Measurements from ENCODE around the gene PDE4D. TPM values are rescaled to one million over a fixed set of nuclear protein-coding genes. Genes with fewer than 3 reads are reported as not detected.

PDE4D gene
- total RNA-seq, 2 experiments from 2014 or later, result 0.50 to 0.51 TPM

DNA sequence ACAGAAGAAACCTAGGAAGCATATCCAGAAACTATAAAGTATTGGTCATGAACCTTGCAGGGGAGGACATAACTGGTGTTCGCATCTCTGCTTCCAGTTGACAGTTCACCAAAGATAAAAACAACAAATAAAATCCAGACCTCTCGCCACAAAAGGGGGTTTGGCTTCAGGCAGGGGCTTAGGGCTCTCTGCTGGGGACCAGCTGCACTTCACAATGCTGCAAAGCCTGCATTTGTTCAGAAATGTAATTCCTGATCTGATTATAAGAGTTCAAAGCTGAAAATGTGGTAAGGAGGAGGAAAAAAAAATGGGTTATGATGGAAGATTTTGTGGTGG is 79.0 kb downstream of the PDE4D start:
- H3K9me3 ChIP-seq (ENCODE audit: low read length), result no peaks in the 10 kb centered on the region
- CTCF ChIA-PET (ENCODE audit: unreplicated experiment), result no interaction called here
- H3K4me1 ChIP-seq (ENCODE audit: insufficient read depth, low read length, poor library complexity, severe bottlenecking), result no peaks in the 10 kb centered on the region
- H3K9me2 ChIP-seq (ENCODE audit: insufficient read depth, low read length), result no peaks in the 10 kb centered on the region
- H3K27ac ChIP-seq (ENCODE audit: low read depth, low read length, poor library complexity, severe bottlenecking), result no peak overlapping the region
- no peak for DNase-seq (ENCODE audit: low spot score)
- BruUV-seq (replicated peaks), result no TSS peak
- H3K4me3 ChIP-seq (ENCODE audit: low read depth, low read length, poor library complexity, severe bottlenecking), result no peak overlapping the region
- TF ChIP-seq EZH2phosphoT487 (IDR thresholded peaks at IDR 0.05; ENCODE audit: borderline replicate concordance, low read depth, low read length), result no peak
- TF ChIP-seq, protein P1, sequence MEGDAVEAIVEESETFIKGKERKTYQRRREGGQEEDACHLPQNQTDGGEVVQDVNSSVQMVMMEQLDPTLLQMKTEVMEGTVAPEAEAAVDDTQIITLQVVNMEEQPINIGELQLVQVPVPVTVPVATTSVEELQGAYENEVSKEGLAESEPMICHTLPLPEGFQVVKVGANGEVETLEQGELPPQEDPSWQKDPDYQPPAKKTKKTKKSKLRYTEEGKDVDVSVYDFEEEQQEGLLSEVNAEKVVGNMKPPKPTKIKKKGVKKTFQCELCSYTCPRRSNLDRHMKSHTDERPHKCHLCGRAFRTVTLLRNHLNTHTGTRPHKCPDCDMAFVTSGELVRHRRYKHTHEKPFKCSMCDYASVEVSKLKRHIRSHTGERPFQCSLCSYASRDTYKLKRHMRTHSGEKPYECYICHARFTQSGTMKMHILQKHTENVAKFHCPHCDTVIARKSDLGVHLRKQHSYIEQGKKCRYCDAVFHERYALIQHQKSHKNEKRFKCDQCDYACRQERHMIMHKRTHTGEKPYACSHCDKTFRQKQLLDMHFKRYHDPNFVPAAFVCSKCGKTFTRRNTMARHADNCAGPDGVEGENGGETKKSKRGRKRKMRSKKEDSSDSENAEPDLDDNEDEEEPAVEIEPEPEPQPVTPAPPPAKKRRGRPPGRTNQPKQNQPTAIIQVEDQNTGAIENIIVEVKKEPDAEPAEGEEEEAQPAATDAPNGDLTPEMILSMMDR (conservative IDR thresholded peaks at IDR 0.05; ENCODE audit: low read length), result no peak
- intact Hi-C loops (cut with micrococcal nuclease; ENCODE audit: unreplicated experiment), result loop anchor here (1.0 kb wide), 1 partner anchor 473 kb away; no protein-coding TSS in a partner anchor
- no peak overlapping the region for H3K4me2 ChIP-seq (ENCODE audit: low read length)
- H4K20me1 ChIP-seq (ENCODE audit: insufficient read depth, low read length), result no peaks in the 10 kb centered on the region
- H2AFZ ChIP-seq (ENCODE audit: low read length), result no peak overlapping the region
- no peaks in the 10 kb centered on the region for H3K36me3 ChIP-seq (ENCODE audit: insufficient read depth, low read length)
- POLR2A ChIA-PET, result no interaction called here
- H3K79me2 ChIP-seq (ENCODE audit: insufficient read depth, low read depth, low read length), result no peaks in the 10 kb centered on the region

DNA sequence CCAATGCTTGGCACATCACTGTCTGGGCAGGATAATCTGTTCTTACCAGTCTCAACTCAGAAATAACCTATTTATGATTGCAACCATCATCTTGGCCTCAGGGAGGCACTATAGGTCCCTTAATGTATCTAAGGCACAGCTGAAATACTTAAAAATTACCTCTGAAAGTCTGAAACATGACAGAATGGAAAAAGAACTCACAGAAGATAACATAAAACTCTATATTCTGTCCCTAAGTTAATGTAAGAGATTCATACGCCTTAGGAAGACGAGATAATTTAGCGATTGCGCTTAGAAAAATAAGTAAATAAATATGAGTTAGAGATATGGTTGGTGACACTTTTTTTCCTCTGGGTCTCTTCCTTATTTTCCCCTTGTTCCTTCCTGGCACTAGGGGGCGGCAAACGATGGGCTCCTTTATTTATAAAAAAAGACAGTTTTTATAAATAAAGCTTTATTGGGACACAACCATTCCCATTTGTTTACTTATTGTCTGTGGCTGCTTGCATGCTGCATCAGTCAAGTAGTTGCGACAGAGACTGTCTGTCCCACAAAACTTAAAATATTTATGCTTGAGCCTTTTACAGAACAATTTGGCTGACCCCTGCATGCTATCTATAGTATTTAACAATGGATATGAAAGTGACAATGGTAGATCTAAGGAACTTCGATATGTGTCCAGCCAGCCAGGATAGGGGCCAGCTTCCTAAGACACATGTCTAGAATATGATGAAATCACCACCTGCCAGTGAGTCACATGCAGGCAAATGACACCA is 79.6 kb downstream of the PDE4D start:
- no peak overlapping the region for H3K4me2 ChIP-seq (ENCODE audit: low read length)
- intact Hi-C loops (cut with micrococcal nuclease; ENCODE audit: unreplicated experiment), result loop anchor here (1.0 kb wide), 1 partner anchor 473 kb away; no protein-coding TSS in a partner anchor

More for the DNA sequence above, 79.6 kb downstream of the PDE4D start:
- peak; percentile 61 for DNase-seq (ENCODE audit: low spot score)
- ChIA-PET POLR2A (interaction anchor here (0.6 kb wide), 1 partner anchor 10 kb away, joined by 3 read pairs; no protein-coding TSS in a partner anchor), CTCF (ENCODE audit: unreplicated experiment) (no interaction called here)
- Histone ChIP-seq H3K4me1 (ENCODE audit: insufficient read depth, low read length, poor library complexity, severe bottlenecking) (no peaks in the 10 kb centered on the region), H3K27ac (ENCODE audit: low read depth, low read length, poor library complexity, severe bottlenecking) (no peak overlapping the region), H3K9me3 (ENCODE audit: low read length) (no peaks in the 10 kb centered on the region), H3K9me2 (ENCODE audit: insufficient read depth, low read length) (no peaks in the 10 kb centered on the region), H3K79me2 (ENCODE audit: insufficient read depth, low read depth, low read length) (no peaks in the 10 kb centered on the region), H3K4me3 (ENCODE audit: low read depth, low read length, poor library complexity, severe bottlenecking) (no peak overlapping the region), H4K20me1 (ENCODE audit: insufficient read depth, low read length) (no peaks in the 10 kb centered on the region), H3K36me3 (ENCODE audit: insufficient read depth, low read length) (no peaks in the 10 kb centered on the region), H2AFZ (ENCODE audit: low read length) (no peak overlapping the region)
- TF ChIP-seq, protein P1 (conservative IDR thresholded peaks at IDR 0.05; ENCODE audit: low read length), result peak; percentile 84
- TF ChIP-seq EZH2phosphoT487 (IDR thresholded peaks at IDR 0.05; ENCODE audit: borderline replicate concordance, low read depth, low read length), result no peak
- BruUV-seq (replicated peaks), result no TSS peak
